ENCODE measurements around the gene ERBB3.
"Not testable (repeated sequence)": the region's sequence is repeated elsewhere in the genome, so short reads cannot be mapped to it uniquely, and the experiment has no call there.

The ERBB3 gene

GRCh38 chr12:56116267-56117081, 36.5 kb downstream of the ERBB3 start, which contains the start of gene RPL41:
TSS of gene RPL41 (plus strand) at chr12:56116633.
- DNase-seq = peak; percentile 87 to 93

- not testable (repeated sequence) for DNase-seq
Measured at GRCh38 chr12:56117082-56117706, 37.2 kb downstream of the ERBB3 start.

GRCh38 chr12:56117778-56118687, 38.1 kb downstream of the ERBB3 start, which contains the start of gene ZC3H10:
TSS of gene ZC3H10 (plus strand) at chr12:56118266. CDS start at chr12:56120563, 2,297 bp downstream.
- peak; percentile 95 to 99 for DNase-seq

GRCh38 chr12:56118688-56119357, 38.9 kb downstream of the ERBB3 start:
- DNase-seq = peak in 1 of 2 experiments; percentile 55

GRCh38 chr12:56119361-56119796, 39.4 kb downstream of the ERBB3 start:
- DNase-seq = peak; percentile 56 to 82

- DNase-seq = no peak
Measured at GRCh38 chr12:56120158-56120846, 40.3 kb downstream of the ERBB3 start.

- no peak for DNase-seq
Measured at GRCh38 chr12:56121204-56121870, 41.4 kb downstream of the ERBB3 start.

- no peak for DNase-seq
Measured at GRCh38 chr12:56122637-56123036, 42.7 kb downstream of the ERBB3 start.

GRCh38 chr12:56124133-56124532, 44.2 kb downstream of the ERBB3 start:
- no peak for DNase-seq

- DNase-seq = no peak
Measured at GRCh38 chr12:56126732-56127239, 46.8 kb downstream of the ERBB3 start.

GRCh38 chr12:56127485-56127887, 47.5 kb downstream of the ERBB3 start:
- no peak for DNase-seq

- DNase-seq = peak; percentile 99 to 100
Measured at GRCh38 chr12:56127888-56128669, 48.1 kb downstream of the ERBB3 start, which contains the start of gene ESYT1. TSS of gene ESYT1 (plus strand) at chr12:56128267. CDS start at chr12:56128320, 53 bp downstream.

GRCh38 chr12:56128670-56129205, 48.8 kb downstream of the ERBB3 start:
- DNase-seq = peak in 1 of 2 experiments; percentile 26

- DNase-seq = peak in 1 of 2 experiments; percentile 31
Measured at GRCh38 chr12:56129206-56129941, 49.4 kb downstream of the ERBB3 start.

GRCh38 chr12:56129942-56130495, 50.1 kb downstream of the ERBB3 start:
- no peak for DNase-seq

- DNase-seq = no peak
Measured at GRCh38 chr12:56130876-56131275, 50.9 kb downstream of the ERBB3 start.

- DNase-seq = no peak
Measured at GRCh38 chr12:56134897-56135296, 54.9 kb downstream of the ERBB3 start.

GRCh38 chr12:56137853-56138571, 58.0 kb downstream of the ERBB3 start:
- DNase-seq = no peak
